GM21381 (cell line): ENCODE results near the gene BDKRB2.

Experiments
- ATAC-seq: cut with Tn5 transposase; IDR thresholded peaks from one replicate; pipeline ENCODE4 v1.9.1; 2021; ENCODE audit warnings: mild to moderate bottlenecking, moderate library complexity; ENCODE audit not compliant: unreplicated experiment

Gene BDKRB2

GRCh38 chr14:96197163-96197852 lies 7.3 kb upstream of the BDKRB2 start:
- ATAC-seq = no peak

- ATAC-seq = no peak
Measured at GRCh38 chr14:96197969-96198368, 6.7 kb upstream of the BDKRB2 start.

GRCh38 chr14:96198430-96199130 lies 6.1 kb upstream of the BDKRB2 start:
- ATAC-seq = no peak

- no peak for ATAC-seq
Measured at GRCh38 chr14:96201157-96201556, 3.5 kb upstream of the BDKRB2 start.

- no peak for ATAC-seq
Measured at GRCh38 chr14:96201965-96202364, 2.7 kb upstream of the BDKRB2 start.

- ATAC-seq = no peak
Measured at GRCh38 chr14:96202441-96203094, 2.1 kb upstream of the BDKRB2 start.

GRCh38 chr14:96203116-96203515 lies 1.5 kb upstream of the BDKRB2 start:
- no peak for ATAC-seq

- ATAC-seq = no peak
Measured at GRCh38 chr14:96203635-96204034, 1.0 kb upstream of the BDKRB2 start.

GRCh38 chr14:96205059-96205977 lies 679 bp downstream of the BDKRB2 start:
- ATAC-seq = no peak

- no peak for ATAC-seq
Measured at GRCh38 chr14:96205978-96206360, 1.3 kb downstream of the BDKRB2 start.

- ATAC-seq = no peak
Measured at GRCh38 chr14:96206461-96206860, 1.8 kb downstream of the BDKRB2 start.

- no peak for ATAC-seq
Measured at GRCh38 chr14:96207686-96208085, 3.0 kb downstream of the BDKRB2 start.

- ATAC-seq = no peak
Measured at GRCh38 chr14:96208739-96209138, 4.1 kb downstream of the BDKRB2 start.

- no peak for ATAC-seq
Measured at GRCh38 chr14:96212140-96212539, 7.5 kb downstream of the BDKRB2 start.

- no peak for ATAC-seq
Measured at GRCh38 chr14:96212896-96213295, 8.3 kb downstream of the BDKRB2 start.

GRCh38 chr14:96213871-96214465 lies 9.3 kb downstream of the BDKRB2 start:
- no peak for ATAC-seq

- ATAC-seq = no peak
Measured at GRCh38 chr14:96214793-96215192, 10.2 kb downstream of the BDKRB2 start.

- no peak for ATAC-seq
Measured at GRCh38 chr14:96215452-96216244, 11.0 kb downstream of the BDKRB2 start.

- no peak for ATAC-seq
Measured at GRCh38 chr14:96216627-96217026, 12.0 kb downstream of the BDKRB2 start.

GRCh38 chr14:96217376-96217913 lies 12.8 kb downstream of the BDKRB2 start:
- ATAC-seq = no peak
